Measurements from ENCODE around the gene WLS.
A peak's percentile ranks its signal among the peaks of the same experiment; 100 is the strongest.
"Not testable (repeated sequence)": the region's sequence is repeated elsewhere in the genome, so short reads cannot be mapped to it uniquely, and the experiment has no call there.

Gene WLS

GRCh38 chr1:68232289-68233148 is at the start of gene WLS:
TSS of gene WLS (minus strand) at chr1:68232523. CDS start at chr1:68232299, 224 bp downstream.
- DNase-seq, result peak; percentile 78 to 79

GRCh38 chr1:68280286-68280685 is 48.0 kb upstream of the WLS start:
- no peak for DNase-seq

GRCh38 chr1:68279846-68280245 is 47.5 kb upstream of the WLS start:
- no peak for DNase-seq

GRCh38 chr1:68278221-68278620 is 45.9 kb upstream of the WLS start:
- DNase-seq, result no peak

- no peak for DNase-seq
Observed at GRCh38 chr1:68276448-68276847, 44.1 kb upstream of the WLS start.

GRCh38 chr1:68273530-68273929 is 41.2 kb upstream of the WLS start:
- DNase-seq, result no peak

- no peak for DNase-seq
Observed at GRCh38 chr1:68271596-68271995, 39.3 kb upstream of the WLS start.

- no peak for DNase-seq
Observed at GRCh38 chr1:68270951-68271350, 38.6 kb upstream of the WLS start.

GRCh38 chr1:68269637-68270430 is 37.5 kb upstream of the WLS start:
- DNase-seq, result no peak

GRCh38 chr1:68268896-68269483 is 36.7 kb upstream of the WLS start:
- DNase-seq, result no peak

GRCh38 chr1:68256824-68257223 is 24.5 kb upstream of the WLS start:
- not testable (repeated sequence) for DNase-seq

GRCh38 chr1:68255301-68255700 is 23.0 kb upstream of the WLS start:
- no peak for DNase-seq

GRCh38 chr1:68254667-68255226 is 22.4 kb upstream of the WLS start:
- DNase-seq, result no peak

GRCh38 chr1:68237040-68237439 is 4.7 kb upstream of the WLS start:
- no peak for DNase-seq

GRCh38 chr1:68234094-68234493 is 1.8 kb upstream of the WLS start:
- no peak for DNase-seq

GRCh38 chr1:68233202-68233601 is 879 bp upstream of the WLS start:
- DNase-seq, result peak in 1 of 2 experiments; percentile 23

GRCh38 chr1:68231627-68232288 is 565 bp downstream of the WLS start:
- DNase-seq, result peak; percentile 51 to 60

- DNase-seq, result peak; percentile 24 to 32
Observed at GRCh38 chr1:68230901-68231626, 1.3 kb downstream of the WLS start.

- peak in 1 of 2 experiments; percentile 44 for DNase-seq
Observed at GRCh38 chr1:68230484-68230802, 1.9 kb downstream of the WLS start.

- DNase-seq, result no peak
Observed at GRCh38 chr1:68229650-68230483, 2.5 kb downstream of the WLS start.

- DNase-seq, result no peak
Observed at GRCh38 chr1:68228851-68229250, 3.5 kb downstream of the WLS start.

Data from NCI-H2081 (cell line).